ENCODE data around the gene NPIPB5. TPM values are rescaled to one million over a fixed set of nuclear protein-coding genes. Genes with fewer than 3 reads are reported as not detected.
A peak's percentile ranks its signal among the peaks of the same experiment; 100 is the strongest.
"Not testable (repeated sequence)": the region's sequence is repeated elsewhere in the genome, so short reads cannot be mapped to it uniquely, and the experiment has no call there.

NPIPB5 gene
- total RNA-seq (2021) (74.7 to 85.8 TPM (median 81.5 TPM) in 3 replicates), Bru-seq, nascent RNA (percentile 42 among the genes with signal in this experiment)
- long read RNA-seq, experiment 1, partial matches to known transcripts, result 4 of 18 reads
- long read RNA-seq, experiment 1, other reads (novel, unspliced or antisense), result 10 of 18 reads
- long read RNA-seq, experiment 2, partial matches to known transcripts, result 2 of 5 reads
- long read RNA-seq, experiment 2, other reads (novel, unspliced or antisense), result 2 of 5 reads
- long read RNA-seq, experiment 3, result 0 reads

GRCh38 chr16:22510591-22510990 lies at the start of gene NPIPB5:
TSS of gene NPIPB5 (plus strand) at chr16:22510891. CDS start at chr16:22513802, 2,911 bp downstream.
- not testable (repeated sequence) for H3K27me3 Mint-ChIP-seq (ENCODE audit: low read depth)

GRCh38 chr16:22468846-22469245 lies 41.8 kb upstream of the NPIPB5 start:
- ATAC-seq; H3K27me3 Mint-ChIP-seq (ENCODE audit: low read depth); H3K4me3 Mint-ChIP-seq; CTCF ChIA-PET; H3K9me3 Mint-ChIP-seq; DNase-seq (ENCODE audit: low spot score); H3K4me1 Mint-ChIP-seq; H3K36me3 Mint-ChIP-seq; H3K27ac Mint-ChIP-seq; POLR2A ChIA-PET: not testable (repeated sequence)

More at GRCh38 chr16:22510591-22510990, at the start of gene NPIPB5:
- CTCF ChIA-PET; ATAC-seq; DNase-seq (ENCODE audit: low spot score); H3K27ac Mint-ChIP-seq; POLR2A ChIA-PET; H3K4me3 Mint-ChIP-seq; H3K4me1 Mint-ChIP-seq; H3K36me3 Mint-ChIP-seq; H3K9me3 Mint-ChIP-seq: not testable (repeated sequence)

- ATAC-seq; POLR2A ChIA-PET; H3K4me1 Mint-ChIP-seq; H3K27me3 Mint-ChIP-seq (ENCODE audit: low read depth); H3K4me3 Mint-ChIP-seq; H3K27ac Mint-ChIP-seq; DNase-seq (ENCODE audit: low spot score); CTCF ChIA-PET; H3K36me3 Mint-ChIP-seq; H3K9me3 Mint-ChIP-seq: not testable (repeated sequence)
These were observed 27.3 kb downstream of the NPIPB5 start for GRCh38 chr16:22537996-22538395.

- H3K27ac Mint-ChIP-seq; H3K27me3 Mint-ChIP-seq (ENCODE audit: low read depth); DNase-seq (ENCODE audit: low spot score); CTCF ChIA-PET; H3K4me3 Mint-ChIP-seq; POLR2A ChIA-PET; ATAC-seq; H3K36me3 Mint-ChIP-seq; H3K4me1 Mint-ChIP-seq; H3K9me3 Mint-ChIP-seq: not testable (repeated sequence)
These were observed 34.1 kb downstream of the NPIPB5 start for GRCh38 chr16:22544809-22545208.

- H3K4me1 Mint-ChIP-seq; CTCF ChIA-PET; ATAC-seq; H3K27ac Mint-ChIP-seq; H3K36me3 Mint-ChIP-seq; DNase-seq (ENCODE audit: low spot score); H3K27me3 Mint-ChIP-seq (ENCODE audit: low read depth); H3K9me3 Mint-ChIP-seq; H3K4me3 Mint-ChIP-seq; POLR2A ChIA-PET: not testable (repeated sequence)
- peak; percentile 32; the same call in 1 of the 2 replicates for TF ChIP-seq USF2 (CRISPR knock-in tag; IDR thresholded peaks at IDR 0.05)
These were observed 35.9 kb downstream of the NPIPB5 start for GRCh38 chr16:22546630-22547029.

GRCh38 chr16:22547170-22547765 lies 36.6 kb downstream of the NPIPB5 start:
- H3K4me1 Mint-ChIP-seq; H3K4me3 Mint-ChIP-seq; H3K27ac Mint-ChIP-seq; H3K9me3 Mint-ChIP-seq; H3K36me3 Mint-ChIP-seq; ATAC-seq; CTCF ChIA-PET; DNase-seq (ENCODE audit: low spot score); H3K27me3 Mint-ChIP-seq (ENCODE audit: low read depth); POLR2A ChIA-PET: not testable (repeated sequence)

GRCh38 chr16:22549853-22550252 lies 39.2 kb downstream of the NPIPB5 start:
- POLR2A ChIA-PET; H3K9me3 Mint-ChIP-seq; DNase-seq (ENCODE audit: low spot score); H3K4me1 Mint-ChIP-seq; H3K27me3 Mint-ChIP-seq (ENCODE audit: low read depth); H3K36me3 Mint-ChIP-seq; CTCF ChIA-PET; H3K4me3 Mint-ChIP-seq; H3K27ac Mint-ChIP-seq; ATAC-seq: not testable (repeated sequence)

GRCh38 chr16:22551143-22551542 lies 40.5 kb downstream of the NPIPB5 start:
- H3K27ac Mint-ChIP-seq; POLR2A ChIA-PET; ATAC-seq; H3K4me1 Mint-ChIP-seq; H3K27me3 Mint-ChIP-seq (ENCODE audit: low read depth); CTCF ChIA-PET; H3K4me3 Mint-ChIP-seq; H3K36me3 Mint-ChIP-seq; DNase-seq (ENCODE audit: low spot score); H3K9me3 Mint-ChIP-seq: not testable (repeated sequence)

- POLR2A ChIA-PET; DNase-seq (ENCODE audit: low spot score); ATAC-seq; H3K9me3 Mint-ChIP-seq; H3K4me3 Mint-ChIP-seq; H3K27me3 Mint-ChIP-seq (ENCODE audit: low read depth); CTCF ChIA-PET; H3K4me1 Mint-ChIP-seq; H3K27ac Mint-ChIP-seq; H3K36me3 Mint-ChIP-seq: not testable (repeated sequence)
These were observed 41.0 kb downstream of the NPIPB5 start for GRCh38 chr16:22551651-22552050.

- DNase-seq (ENCODE audit: low spot score); H3K27ac Mint-ChIP-seq; H3K4me3 Mint-ChIP-seq; POLR2A ChIA-PET; H3K27me3 Mint-ChIP-seq (ENCODE audit: low read depth); H3K9me3 Mint-ChIP-seq; CTCF ChIA-PET; H3K4me1 Mint-ChIP-seq; H3K36me3 Mint-ChIP-seq: not testable (repeated sequence)
- ATAC-seq, result peak; percentile 76
These were observed 46.1 kb downstream of the NPIPB5 start for GRCh38 chr16:22556759-22557158.

Data from WTC11 (cell line).